Suppressor macrophage treated with lipopolysaccharide for 4 hours (primary cell): ENCODE measurements around the gene TTC33.
"Not testable (repeated sequence)": the region's sequence is repeated elsewhere in the genome, so short reads cannot be mapped to it uniquely, and the experiment has no call there.

Experiments
- DNase-seq: peaks from one replicate; pipeline ENCODE4 v3.0.0-alpha.2; 2020

Gene TTC33

GRCh38 chr5:40651201-40651600 lies 104.6 kb downstream of the TTC33 start:
- DNase-seq: no peak

- peak; percentile 21 for DNase-seq
Measured at GRCh38 chr5:40649463-40650030, 106.2 kb downstream of the TTC33 start.

- DNase-seq: no peak
Measured at GRCh38 chr5:40648150-40648549, 107.6 kb downstream of the TTC33 start.

DNA sequence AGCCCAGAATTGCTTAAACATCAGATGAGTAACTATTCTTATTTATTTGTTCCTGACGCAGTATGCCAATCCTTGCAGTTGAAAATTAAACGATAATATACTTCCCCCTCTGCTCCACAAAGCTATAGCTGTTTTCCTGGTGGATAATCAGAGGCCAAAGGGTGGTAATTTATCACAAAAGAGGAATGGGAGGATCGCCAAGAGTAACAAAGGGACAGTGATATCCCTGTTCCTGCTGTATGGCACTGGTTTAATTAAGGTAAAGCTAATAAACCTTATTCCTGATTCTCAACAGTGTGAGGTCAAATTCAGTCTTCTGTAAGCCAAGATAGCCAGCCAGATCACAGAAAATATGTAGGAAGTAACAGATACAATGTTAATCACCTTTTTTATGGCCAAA lies 109.5 kb downstream of the TTC33 start:
- no peak for DNase-seq

GRCh38 chr5:40639531-40639930 lies 116.2 kb downstream of the TTC33 start:
- DNase-seq: not testable (repeated sequence)

DNA sequence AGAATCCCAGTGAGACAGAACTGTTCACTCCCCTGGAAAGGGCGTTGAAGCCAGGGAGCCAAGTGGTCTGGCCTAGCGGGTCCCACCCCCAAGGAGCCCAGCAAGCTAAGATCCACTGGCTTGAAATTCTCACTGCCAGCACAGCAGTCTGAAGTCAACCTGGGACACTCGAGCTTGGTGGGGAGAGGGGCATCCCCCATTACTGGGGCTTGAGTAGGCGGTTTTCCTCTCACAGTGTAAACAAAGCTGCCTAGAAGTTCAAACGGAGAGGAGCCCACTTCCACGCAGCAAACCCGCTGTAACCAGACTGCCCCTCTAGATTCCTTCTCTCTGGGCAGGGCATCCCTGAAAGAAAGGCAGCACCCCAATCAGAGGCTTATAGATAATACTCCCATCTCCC lies 121.2 kb downstream of the TTC33 start:
- no peak for DNase-seq

- DNase-seq: no peak
Measured at GRCh38 chr5:40634154-40634553, 121.6 kb downstream of the TTC33 start.

DNA sequence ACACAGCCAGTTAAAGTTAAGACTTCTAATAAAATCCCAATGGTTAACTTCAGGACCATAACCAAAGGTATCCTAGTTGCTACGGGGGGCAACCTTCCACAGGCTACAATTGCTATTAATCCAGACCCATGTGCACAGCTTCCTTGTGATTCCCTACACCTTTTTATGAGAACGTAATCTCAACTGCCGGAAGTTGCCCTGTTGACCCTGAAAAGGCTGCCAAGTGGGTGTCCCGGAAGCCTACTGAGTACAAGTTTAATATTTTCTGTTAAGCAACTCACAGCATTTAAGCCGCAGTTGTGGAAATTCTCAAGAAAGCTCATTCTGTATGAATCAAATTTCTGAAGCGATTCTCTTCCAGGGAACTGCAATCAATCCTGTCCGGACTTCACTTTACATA lies 124.5 kb downstream of the TTC33 start:
- DNase-seq: no peak

DNA sequence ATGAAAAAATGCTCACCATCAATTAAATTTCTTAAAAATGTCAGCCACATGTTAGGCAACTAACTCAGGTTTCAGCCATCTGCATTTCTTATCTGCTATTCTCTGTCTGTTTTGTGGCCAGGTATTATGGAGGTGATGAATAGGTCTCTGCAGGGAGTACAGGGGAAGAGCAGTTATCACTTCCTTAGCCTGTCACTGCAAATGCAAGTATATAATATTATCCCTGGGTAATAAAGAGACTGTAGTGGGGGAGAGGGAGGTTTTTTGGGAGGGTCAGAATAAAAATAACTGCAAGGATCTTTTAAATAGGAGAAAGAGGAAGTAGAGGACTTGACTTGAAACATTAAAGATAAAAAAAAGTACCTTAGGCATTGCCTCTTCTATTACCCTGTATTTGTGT lies 125.6 kb downstream of the TTC33 start:
- no peak for DNase-seq

DNA sequence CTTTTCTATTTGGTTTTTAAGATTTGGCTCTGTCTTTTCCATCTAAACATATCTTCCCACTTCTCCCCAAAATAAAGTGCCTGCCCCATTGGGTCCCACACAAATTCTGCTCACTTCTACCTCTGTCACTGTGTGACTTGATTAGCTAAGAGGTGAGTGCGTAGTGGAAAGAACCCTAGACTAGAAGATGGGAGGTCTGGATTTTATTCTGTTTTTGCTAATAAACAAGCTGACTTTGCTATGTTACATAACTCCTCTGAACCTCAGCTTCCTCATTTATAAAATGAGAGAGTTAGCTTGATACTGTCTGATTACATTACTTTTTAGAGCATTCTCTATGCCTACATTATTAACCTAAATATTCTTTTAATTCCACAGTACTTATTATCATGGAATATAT lies 127.4 kb downstream of the TTC33 start:
- DNase-seq: peak; percentile 57

DNA sequence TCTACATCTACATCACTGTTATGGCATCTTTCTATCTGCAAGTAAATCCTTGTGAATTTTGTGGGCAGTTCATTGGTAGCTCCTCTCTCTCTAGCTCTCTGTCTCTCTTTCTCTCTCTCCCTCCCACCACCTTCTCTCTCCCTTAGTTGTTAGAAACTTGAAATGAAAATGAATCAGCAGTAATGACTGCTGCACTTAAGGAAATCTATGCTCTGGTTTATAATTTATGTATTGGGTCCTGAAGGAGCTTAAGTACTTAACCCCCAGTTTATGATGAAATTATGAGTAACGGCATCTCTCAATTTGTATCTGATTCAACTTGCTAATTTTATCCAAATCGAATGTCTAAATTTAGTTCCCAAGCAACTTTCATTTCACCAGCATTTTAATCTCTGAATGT lies 128.1 kb downstream of the TTC33 start:
- DNase-seq: no peak

GRCh38 chr5:40626801-40627200 lies 129.0 kb downstream of the TTC33 start:
- DNase-seq: no peak

DNA sequence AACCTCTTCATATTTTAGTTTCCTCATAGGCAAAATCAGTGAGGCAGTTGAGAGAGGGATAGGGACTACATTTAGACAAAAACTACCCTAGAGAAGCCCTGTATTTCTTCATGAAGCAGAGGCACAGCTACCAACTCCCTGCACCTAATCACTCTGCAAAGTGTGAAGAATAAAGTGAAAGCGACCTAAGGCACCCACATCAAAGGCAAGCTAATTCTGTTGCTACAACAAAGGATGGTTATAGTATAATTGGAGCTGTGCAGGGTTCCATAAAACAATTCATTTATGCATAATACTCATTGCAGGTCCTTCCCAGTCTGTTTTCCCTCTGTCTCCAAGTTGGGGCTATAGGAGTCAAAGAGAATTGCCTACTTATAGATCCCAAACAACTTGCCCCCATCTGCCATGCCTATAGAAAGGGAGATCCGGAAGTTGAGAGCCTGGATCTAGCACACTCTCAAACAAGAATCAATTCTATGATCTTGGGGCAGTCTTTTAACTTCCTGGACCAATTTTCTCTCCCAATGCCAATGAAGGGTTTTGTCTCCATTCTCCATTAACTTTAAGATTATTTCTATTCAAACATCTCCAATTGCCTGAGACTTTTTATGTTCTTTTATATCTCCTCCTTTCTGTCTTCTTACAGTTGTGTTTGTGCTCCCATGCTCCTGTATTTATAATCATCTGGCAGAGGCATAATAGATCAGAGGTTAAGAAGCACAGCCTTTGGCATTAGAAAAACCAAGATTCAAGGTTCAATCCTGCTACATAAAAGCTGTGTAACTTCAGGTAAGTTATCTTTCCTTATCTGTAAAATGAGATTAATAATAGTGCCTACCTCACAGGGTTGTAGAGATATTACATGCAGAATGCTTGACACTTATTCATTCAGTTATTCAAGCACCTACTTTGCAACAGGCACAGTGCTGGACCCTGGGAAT lies 132.0 kb downstream of the TTC33 start:
- no peak for DNase-seq

DNA sequence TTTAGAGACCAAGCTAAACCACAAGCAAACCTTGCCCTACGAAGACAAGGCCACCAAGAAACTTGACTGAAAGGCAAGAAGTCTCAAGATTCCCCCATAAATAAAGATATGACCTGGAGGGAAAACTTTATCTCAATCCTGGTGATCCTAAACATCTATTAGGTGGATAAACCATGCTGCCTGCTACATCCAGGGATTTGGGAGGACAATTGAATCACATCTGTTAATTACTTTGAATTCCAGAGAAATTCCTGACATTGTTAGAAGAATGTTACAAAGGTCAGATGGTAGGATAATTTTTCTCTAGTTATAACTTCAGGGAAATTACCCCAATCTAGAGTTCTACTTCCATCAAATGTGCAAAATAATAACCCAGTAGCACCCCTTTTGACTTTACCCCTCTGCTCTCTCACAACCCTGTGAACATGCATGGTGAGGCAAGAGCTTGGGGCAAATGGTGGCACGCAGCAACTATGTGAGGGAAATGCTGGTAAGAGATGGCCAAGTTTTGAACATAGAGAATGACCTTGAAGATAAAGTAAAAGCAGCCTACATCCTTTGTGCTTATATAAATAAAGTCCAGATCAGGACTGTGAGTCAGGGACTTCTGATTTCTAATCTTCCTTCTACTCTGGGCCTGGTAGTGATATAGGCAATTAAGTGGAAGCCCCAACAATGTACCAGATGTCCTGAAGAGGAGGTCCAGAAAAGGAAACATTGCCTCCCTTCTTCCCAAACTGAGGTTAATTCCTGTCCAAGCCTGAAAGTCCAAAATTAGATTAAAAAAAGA lies 133.1 kb downstream of the TTC33 start:
- no peak for DNase-seq

GRCh38 chr5:40619421-40619820 lies 136.3 kb downstream of the TTC33 start:
- DNase-seq: no peak

- no peak for DNase-seq
Measured at GRCh38 chr5:40618926-40619325, 136.8 kb downstream of the TTC33 start.

DNA sequence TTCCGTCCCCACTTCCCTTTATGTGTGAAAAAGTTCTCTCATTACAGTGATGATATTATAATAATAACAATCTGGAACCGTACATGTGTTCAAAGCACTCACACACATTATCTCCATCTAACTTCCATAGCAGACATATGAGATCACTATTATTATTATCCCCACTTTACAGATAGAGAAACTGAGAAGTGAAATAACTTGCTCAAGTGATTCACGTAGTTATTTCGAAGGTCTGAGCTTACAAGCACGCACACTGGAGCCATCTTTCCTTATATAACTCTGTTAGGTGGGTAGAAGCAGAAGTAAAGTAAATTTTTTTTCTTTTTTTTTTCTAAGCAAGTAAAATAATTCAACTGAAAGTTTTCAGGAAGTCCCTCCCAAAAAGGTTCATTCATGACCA lies 139.0 kb downstream of the TTC33 start:
- peak; percentile 85 for DNase-seq

GRCh38 chr5:40615586-40616170 lies 140.1 kb downstream of the TTC33 start:
- DNase-seq: peak; percentile 74

GRCh38 chr5:40614923-40615585 lies 140.7 kb downstream of the TTC33 start:
- no peak for DNase-seq

DNA sequence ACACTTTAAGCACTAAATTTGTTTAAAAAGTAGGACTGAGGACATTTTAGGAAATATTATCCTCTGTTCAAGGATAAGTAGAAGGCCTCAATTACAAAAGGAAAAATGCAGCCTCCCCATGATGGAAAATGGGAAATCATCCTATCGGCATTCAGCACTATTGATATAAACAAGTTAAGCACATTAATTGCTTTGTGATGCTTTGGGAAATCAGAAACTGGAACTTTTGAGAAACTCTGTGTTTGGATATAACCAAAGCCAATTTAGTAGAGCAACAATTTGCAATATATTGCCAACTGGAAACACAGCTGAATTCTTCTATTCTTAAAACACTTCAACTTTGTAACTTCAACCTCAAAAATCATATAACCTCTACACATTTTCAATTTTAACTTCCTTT lies 141.3 kb downstream of the TTC33 start:
- DNase-seq: no peak

DNA sequence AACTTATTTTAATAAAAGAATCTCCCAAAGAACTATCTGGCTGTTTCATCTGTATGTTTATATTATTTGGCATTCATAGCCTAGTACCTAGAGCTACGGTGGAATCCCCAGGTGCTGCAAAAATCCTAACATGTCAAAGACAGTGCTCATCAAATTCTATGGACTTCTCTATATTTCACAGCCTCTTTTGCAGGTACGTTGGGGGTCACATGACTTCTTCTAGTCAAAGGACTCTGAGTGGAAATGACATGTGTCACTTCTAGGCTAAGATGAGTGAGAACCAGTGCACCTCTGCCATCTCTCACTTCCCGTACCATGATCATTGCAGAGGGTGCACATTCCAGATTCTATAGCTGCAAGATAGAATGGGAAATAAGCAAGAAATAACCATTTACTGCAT lies 148.6 kb downstream of the TTC33 start:
- no peak for DNase-seq

DNA sequence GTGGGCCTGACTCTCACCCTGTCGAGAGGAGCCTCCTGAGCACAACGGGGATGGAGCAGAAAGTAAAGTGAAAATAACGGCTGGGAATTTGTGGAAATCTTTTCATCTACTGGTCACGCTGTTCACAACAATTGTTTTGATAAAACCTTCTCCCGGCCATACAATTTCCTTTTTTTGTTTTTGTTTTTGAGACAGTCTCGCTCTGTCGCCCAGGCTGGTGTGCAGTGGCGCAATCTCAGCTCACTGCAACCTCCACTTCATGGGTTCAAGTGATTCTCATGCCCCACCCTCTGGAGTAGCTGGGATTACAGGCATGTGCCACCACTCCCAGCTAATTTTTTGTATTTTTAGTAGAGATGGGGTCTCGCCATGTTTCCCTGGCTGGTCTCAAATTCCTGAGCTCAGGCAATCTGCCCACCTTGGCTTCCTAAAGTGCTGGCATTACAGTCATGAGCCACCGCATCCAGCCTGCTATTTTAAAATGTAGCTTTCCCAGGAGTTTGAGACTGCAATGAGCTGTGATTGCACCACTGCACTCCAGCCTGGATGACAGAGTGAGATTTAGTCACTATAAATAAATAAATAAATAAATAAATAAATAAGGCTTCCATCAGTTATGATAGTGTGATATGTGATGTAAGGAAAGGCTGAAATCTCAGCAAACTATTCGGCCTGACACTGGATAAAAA lies 149.5 kb downstream of the TTC33 start:
- no peak for DNase-seq
